ENCODE data around the gene COL17A1. TPM values are rescaled to one million over a fixed set of nuclear protein-coding genes. Genes with fewer than 3 reads are reported as not detected.

Gene COL17A1
- total RNA-seq, 1 donor from 2014 or later: 0.03 TPM

- DNase-seq (ENCODE audit: low read depth): peak; percentile 33
Observed at GRCh38 chr10:104054430-104054829, 31.2 kb downstream of the COL17A1 start.

GRCh38 chr10:104053201-104053600 is 32.5 kb downstream of the COL17A1 start:
- DNase-seq (ENCODE audit: low read depth): no peak

GRCh38 chr10:104052431-104052830 is 33.2 kb downstream of the COL17A1 start:
- no peak for DNase-seq (ENCODE audit: low read depth)

GRCh38 chr10:104049504-104050250 is 36.0 kb downstream of the COL17A1 start:
- peak; percentile 47 for DNase-seq (ENCODE audit: low read depth)

DNA sequence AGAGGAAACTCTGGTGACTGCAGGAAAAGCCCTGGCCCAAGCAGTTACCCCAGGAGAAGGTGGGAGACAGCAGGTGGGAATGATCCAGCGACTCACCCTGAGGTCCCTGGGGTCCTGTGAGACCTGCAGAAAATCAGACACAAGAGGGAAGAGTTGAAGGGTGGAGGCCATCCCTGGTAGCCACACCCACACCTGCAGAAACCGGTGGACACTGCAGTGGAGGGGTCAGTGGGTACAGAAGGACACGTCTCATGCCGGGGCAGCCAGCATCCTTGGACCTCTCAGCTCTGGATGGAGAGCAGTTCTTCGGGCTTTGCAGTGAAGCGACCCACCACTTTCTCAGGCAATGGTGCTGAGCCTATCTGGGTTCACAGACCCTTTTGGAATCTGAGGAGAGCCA is 39.0 kb downstream of the COL17A1 start:
- no peak for DNase-seq (ENCODE audit: low read depth)

- peak; percentile 73 for DNase-seq (ENCODE audit: low read depth)
Observed at GRCh38 chr10:104045151-104046089, 40.3 kb downstream of the COL17A1 start.

DNA sequence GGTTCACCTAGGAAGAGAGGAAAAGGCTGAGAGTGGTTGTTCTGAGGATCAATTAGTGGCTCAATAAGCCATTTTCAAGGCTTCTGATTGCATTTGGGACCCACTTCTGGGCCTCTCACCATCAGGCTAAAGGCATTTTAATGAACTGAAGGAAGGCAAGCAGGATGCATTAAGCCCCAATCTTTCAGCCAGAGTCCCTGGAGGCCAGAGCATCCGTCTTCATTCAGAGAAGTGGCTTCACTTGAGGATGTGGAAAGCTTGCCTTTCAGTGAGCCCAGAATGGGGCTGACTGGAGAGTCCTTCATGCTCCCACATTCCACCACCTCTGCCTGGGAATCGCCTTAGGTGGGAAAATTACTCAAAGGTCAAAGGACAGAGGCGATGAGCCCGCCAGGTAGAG is 41.8 kb downstream of the COL17A1 start:
- no peak for DNase-seq (ENCODE audit: low read depth)

DNA sequence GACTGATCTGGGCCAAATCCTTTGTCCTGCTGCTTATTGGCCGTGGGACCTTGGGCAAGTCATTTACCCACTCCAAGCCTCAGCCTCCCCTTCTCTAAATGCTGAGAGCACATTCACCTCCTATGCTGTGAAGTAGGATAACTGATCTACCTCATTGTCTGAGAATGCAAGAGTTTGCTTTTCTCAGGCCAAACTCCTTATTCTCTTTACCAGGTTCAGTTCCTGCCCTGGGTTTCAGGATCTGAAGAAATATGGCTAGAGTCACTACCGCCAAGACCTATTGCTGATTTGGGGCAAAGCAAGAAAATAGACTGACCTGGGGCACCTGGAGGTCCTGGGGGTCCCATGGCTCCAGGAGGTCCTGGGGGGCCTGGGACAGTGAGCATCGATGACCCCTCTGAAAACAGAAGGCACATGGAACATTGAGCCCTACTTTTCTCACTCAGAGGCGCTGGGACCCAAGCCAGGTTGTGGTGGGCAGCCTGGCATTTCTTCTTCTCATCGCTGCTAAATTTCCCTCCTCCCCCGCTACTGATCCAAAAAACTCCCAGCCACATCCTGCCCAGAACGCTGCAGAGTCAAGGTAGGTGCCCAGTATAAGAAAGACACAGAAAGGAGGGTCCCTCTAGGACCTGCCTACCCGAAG is 42.4 kb downstream of the COL17A1 start:
- no peak for DNase-seq (ENCODE audit: low read depth)

- DNase-seq (ENCODE audit: low read depth): no peak
Observed at GRCh38 chr10:104041891-104042535, 43.7 kb downstream of the COL17A1 start.

- no peak for DNase-seq (ENCODE audit: low read depth)
Observed at GRCh38 chr10:104040862-104041789, 44.6 kb downstream of the COL17A1 start.

GRCh38 chr10:104040382-104040781 is 45.3 kb downstream of the COL17A1 start:
- no peak for DNase-seq (ENCODE audit: low read depth)

DNA sequence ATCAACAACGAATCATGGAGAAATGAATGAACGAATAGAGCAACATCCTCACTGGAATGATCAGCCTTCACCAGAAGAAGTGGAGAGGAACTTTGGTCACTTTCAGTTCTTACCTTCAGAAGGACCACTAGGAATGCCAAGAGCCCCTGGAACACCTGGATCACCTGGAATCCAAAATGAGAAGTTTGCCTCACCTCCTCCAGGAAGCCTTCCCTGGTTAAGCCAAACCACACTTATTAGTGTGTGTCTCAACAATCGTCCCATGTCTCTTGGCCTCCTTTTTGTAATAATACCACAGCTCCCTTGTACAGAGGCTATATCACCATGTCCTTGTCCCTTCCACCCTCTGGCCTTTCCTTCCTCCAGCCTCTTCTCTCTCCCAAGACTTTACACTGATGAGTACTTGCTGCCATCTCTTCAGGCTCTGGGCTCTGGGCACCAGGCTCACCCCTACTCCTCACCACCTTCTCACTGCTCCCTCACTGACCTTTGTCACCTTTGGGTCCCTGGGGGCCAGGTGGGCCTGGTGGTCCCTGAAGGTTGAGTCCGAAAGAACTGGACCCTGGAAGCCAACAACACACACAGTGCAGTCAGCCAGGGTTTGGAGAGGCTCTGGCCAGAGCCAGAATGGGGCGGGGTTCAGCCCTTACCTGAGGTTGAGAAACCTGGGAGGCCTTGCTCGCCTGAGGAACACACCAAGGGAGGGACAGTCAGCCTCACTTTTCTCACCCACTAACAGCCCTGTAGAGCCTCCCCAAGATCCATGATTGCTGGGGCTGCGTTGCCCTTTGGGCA is 46.5 kb downstream of the COL17A1 start:
- no peak for DNase-seq (ENCODE audit: low read depth)

- no peak for DNase-seq (ENCODE audit: low read depth)
Observed at GRCh38 chr10:104038537-104038936, 47.1 kb downstream of the COL17A1 start.

GRCh38 chr10:104037261-104037951 is 48.3 kb downstream of the COL17A1 start:
- no peak for DNase-seq (ENCODE audit: low read depth)

DNA sequence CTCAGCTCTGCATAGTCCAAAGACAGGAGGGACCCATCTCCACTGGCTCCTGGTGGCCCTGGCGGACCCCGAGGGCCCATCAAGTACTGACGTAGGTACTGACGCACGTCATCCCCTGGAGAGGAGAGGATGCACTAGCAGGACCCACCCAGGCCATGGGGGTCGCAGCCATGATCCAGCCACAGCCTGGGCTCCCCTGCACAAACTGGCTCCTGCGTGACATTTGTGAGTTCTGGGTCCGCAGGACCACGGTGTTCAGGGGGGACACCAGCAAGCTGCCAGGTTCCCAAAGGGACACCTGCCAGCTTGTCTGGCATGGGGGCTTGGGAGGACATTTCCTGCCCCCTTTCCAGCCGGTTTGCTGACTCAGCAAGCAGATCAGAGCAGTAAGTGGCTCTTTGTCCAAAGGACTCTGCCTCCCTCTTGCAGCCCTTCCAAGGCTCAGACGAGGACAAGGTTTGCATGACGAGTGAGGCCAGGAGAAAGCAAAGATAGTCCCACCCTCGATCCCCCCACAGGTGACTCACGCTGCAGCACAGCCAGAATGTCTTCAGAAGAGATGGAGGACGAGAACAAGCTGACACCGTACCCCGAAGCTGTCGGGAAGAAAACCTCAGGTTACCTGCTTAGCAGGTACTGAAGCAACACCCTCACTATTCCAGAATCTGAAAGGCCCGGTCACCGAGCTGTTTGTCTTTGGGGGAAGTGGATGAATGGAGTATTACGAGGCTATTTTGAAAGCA is 49.0 kb downstream of the COL17A1 start:
- DNase-seq (ENCODE audit: low read depth): no peak

- no peak for DNase-seq (ENCODE audit: low read depth)
Observed at GRCh38 chr10:104036069-104036384, 49.7 kb downstream of the COL17A1 start.

- DNase-seq (ENCODE audit: low read depth): no peak
Observed at GRCh38 chr10:104035194-104036068, 50.2 kb downstream of the COL17A1 start.
